Smooth muscle cell (in vitro differentiated cells): ENCODE data around the gene ZFP57. TPM values are rescaled to one million over a fixed set of nuclear protein-coding genes. Genes with fewer than 3 reads are reported as not detected.

ENCODE experiments used
- DNase-seq: peaks from one replicate; lab custom pipeline; 2025; ENCODE audit not compliant: unreplicated experiment; lab: John Stamatoyannopoulos, UW
- H2AFZ ChIP-seq: fragments of 200-600 bp; sonication (generic); 2 replicates; pipeline ENCODE4 v1.6.0; 2016; ENCODE audit warnings: antibody characterized with exemption, low read depth, mild to moderate bottlenecking
- H3F3A ChIP-seq: fragments of 200-600 bp; sonication (generic); 2 replicates; pipeline ENCODE4 v1.6.0; 2017; ENCODE audit warnings: antibody characterized with exemption, low read depth
- H3K27ac ChIP-seq: fragments of 200-600 bp; sonication (generic); 2 replicates; pipeline ENCODE4 v1.5.1; 2016; ENCODE audit warnings: low read depth, mild to moderate bottlenecking
- H3K27me3 ChIP-seq: fragments of 200-600 bp; sonication (generic); 2 replicates; pipeline ENCODE4 v1.6.1; 2016; ENCODE audit warnings: low read depth, mild to moderate bottlenecking
- H3K36me3 ChIP-seq: fragments of 200-600 bp; sonication (generic); 2 replicates; pipeline ENCODE4 v1.5.1; 2016; ENCODE audit warnings: low read depth
- H3K4me1 ChIP-seq: fragments of 200-600 bp; sonication (generic); 2 replicates; pipeline ENCODE4 v1.5.1; 2016; ENCODE audit warnings: low read depth
- H3K4me2 ChIP-seq: fragments of 200-600 bp; sonication (generic); 2 replicates; pipeline ENCODE4 v1.6.0; 2016; ENCODE audit warnings: mild to moderate bottlenecking
- H3K4me3 ChIP-seq: fragments of 200-600 bp; sonication (generic); 2 replicates; pipeline ENCODE4 v1.5.1; 2016; ENCODE audit warnings: mild to moderate bottlenecking
- H3K79me2 ChIP-seq: fragments of 200-600 bp; sonication (generic); 2 replicates; pipeline ENCODE4 v1.6.0; 2016; ENCODE audit warnings: low read depth, mild to moderate bottlenecking
- H3K9ac ChIP-seq: fragments of 200-600 bp; sonication (generic); 2 replicates; pipeline ENCODE4 v1.6.0; 2016; ENCODE audit warnings: low read depth
- H3K9me3 ChIP-seq: fragments of 200-600 bp; sonication (generic); replicated peaks from 2 replicates; pipeline ENCODE4 v1.5.1; 2016; ENCODE audit warnings: low read depth
- H4K20me1 ChIP-seq: fragments of 200-600 bp; sonication (generic); 2 replicates; pipeline ENCODE4 v1.6.0; 2016; ENCODE audit warnings: low read depth
- CTCF ChIP-seq: fragments of 200-600 bp; sonication (generic); IDR thresholded peaks from 2 replicates; pipeline ENCODE4 v1.5.1; 2017; ENCODE audit warnings: borderline replicate concordance, mild to moderate bottlenecking, antibody characterized with exemption; ENCODE audit not compliant: insufficient read depth, poor library complexity, severe bottlenecking
- WGBS: methylation state at CpG from one replicate; pipeline ENCODE4 v1.1.7; 2016; ENCODE audit warnings: low lambda C conversion rate; 5-methylcytosine and 5-hydroxymethylcytosine counted together
- polyA plus RNA-seq: library from polyadenylated mRNA; unstranded; fragments of >200 nt; fragmentation: Nextera tagmentation; extraction: Ambion mirVana; gene quantifications from 2 replicates; pipeline ENCODE4 v1.2.1, GENCODE V29; 2016
- total RNA-seq: library from RNA; depleted of rRNA; stranded (reverse); fragments of >200 nt; gene quantifications from 2 replicates; pipeline ENCODE4 v1.2.3, GENCODE V29; 2014

The ZFP57 gene
- total and polyA plus RNA-seq, 2 experiments from 2014 or later, result not detected

- H3K9me3 ChIP-seq, result no peaks in the 10 kb centered on the region
- peaks cover 24% of the 10 kb centered on the region for H4K20me1 ChIP-seq
- no peaks in the 10 kb centered on the region for H3K27me3 ChIP-seq
- peak within 1 kb of the TSS; percentile 50 for H3K9ac ChIP-seq
- no peak within 1 kb of the TSS for H3K27ac ChIP-seq
- no peaks in the 10 kb centered on the region for H3F3A ChIP-seq
- H2AFZ ChIP-seq, result peak within 1 kb of the TSS; percentile 70
- H3K4me2 ChIP-seq, result peak within 1 kb of the TSS; percentile 91
- TF ChIP-seq CTCF, result no peak
- H3K4me3 ChIP-seq, result peak within 1 kb of the TSS; percentile 89
- H3K79me2 ChIP-seq, result peaks cover 6% of the 10 kb centered on the region
- no peaks in the 10 kb centered on the region for H3K36me3 ChIP-seq
- H3K4me1 ChIP-seq, result peaks cover 15% of the 10 kb centered on the region
- DNase-seq, result peak; percentile 76
- 0% methylated on average over 3 of the region's 57 CpGs for WGBS
Measured at GRCh38 chr6:29632789-29633533, 48.0 kb downstream of the ZFP57 start, which contains the start of gene GABBR1. Gene GABBR1 (minus strand): TSS chr6:29633183. CDS start chr6:29632385, 798 bp downstream.

- WGBS, result 4% methylated on average over 17 of the region's 53 CpGs
- H4K20me1 ChIP-seq, result peaks cover 24% of the 10 kb centered on the region
- H3K4me2 ChIP-seq, result peak overlapping the region; percentile 91
- peak overlapping the region; percentile 70 for H2AFZ ChIP-seq
- H3K36me3 ChIP-seq, result no peaks in the 10 kb centered on the region
- no peak overlapping the region for H3K27ac ChIP-seq
- peaks cover 16% of the 10 kb centered on the region for H3K4me1 ChIP-seq
- peak overlapping the region; percentile 50 for H3K9ac ChIP-seq
- H3F3A ChIP-seq, result no peaks in the 10 kb centered on the region
- H3K4me3 ChIP-seq, result peak overlapping the region; percentile 89
- peak; percentile 68 for DNase-seq
- no peaks in the 10 kb centered on the region for H3K9me3 ChIP-seq
- peaks cover 6% of the 10 kb centered on the region for H3K79me2 ChIP-seq
- no peaks in the 10 kb centered on the region for H3K27me3 ChIP-seq
- no peak for TF ChIP-seq CTCF
Measured at GRCh38 chr6:29631860-29632731, 48.9 kb downstream of the ZFP57 start.

- WGBS, result 14% methylated on average over 14 of the region's 14 CpGs
- Histone ChIP-seq H2AFZ (no peak overlapping the region), H3F3A (no peaks in the 10 kb centered on the region), H3K9me3 (no peaks in the 10 kb centered on the region), H3K9ac (no peak overlapping the region), H3K79me2 (peaks cover 6% of the 10 kb centered on the region), H3K4me3 (peak overlapping the region; percentile 89), H4K20me1 (peaks cover 24% of the 10 kb centered on the region), H3K36me3 (no peaks in the 10 kb centered on the region), H3K27ac (no peak overlapping the region), H3K4me1 (peaks cover 24% of the 10 kb centered on the region), H3K4me2 (peak overlapping the region; percentile 91), H3K27me3 (no peaks in the 10 kb centered on the region)
- no peak for TF ChIP-seq CTCF
- no peak for DNase-seq
Measured at GRCh38 chr6:29631209-29631810, 49.6 kb downstream of the ZFP57 start.
